Activated CD4-positive, CD25-positive, alpha-beta regulatory T cell treated with anti-CD3 and anti-CD28 coated beads, Interleukin-2, amount 50 U/mL, for 16 hours (primary cell): ENCODE data around the gene HLA-DQA2.
"Not testable (repeated sequence)": the region's sequence is repeated elsewhere in the genome, so short reads cannot be mapped to it uniquely, and the experiment has no call there.

Experiments used
- DNase-seq: peaks from one replicate; pipeline ENCODE4 v3.0.0-alpha.2; 2020; ENCODE audit warnings: low read depth, low spot score

HLA-DQA2 gene

GRCh38 chr6:32779036-32779435, 37.8 kb downstream of the HLA-DQA2 start:
- no peak for DNase-seq

- not testable (repeated sequence) for DNase-seq
Observed at GRCh38 chr6:32782923-32783322, 41.7 kb downstream of the HLA-DQA2 start.

GRCh38 chr6:32785781-32786533, 44.8 kb downstream of the HLA-DQA2 start:
- no peak for DNase-seq

- DNase-seq, result no peak
Observed at GRCh38 chr6:32790306-32790705, 49.1 kb downstream of the HLA-DQA2 start.

GRCh38 chr6:32792901-32793435, 51.8 kb downstream of the HLA-DQA2 start:
- DNase-seq, result no peak

- no peak for DNase-seq
Observed at GRCh38 chr6:32794510-32794909, 53.3 kb downstream of the HLA-DQA2 start.
